ENCODE measurements around the gene PLEKHA8.

PLEKHA8 gene, protein sequence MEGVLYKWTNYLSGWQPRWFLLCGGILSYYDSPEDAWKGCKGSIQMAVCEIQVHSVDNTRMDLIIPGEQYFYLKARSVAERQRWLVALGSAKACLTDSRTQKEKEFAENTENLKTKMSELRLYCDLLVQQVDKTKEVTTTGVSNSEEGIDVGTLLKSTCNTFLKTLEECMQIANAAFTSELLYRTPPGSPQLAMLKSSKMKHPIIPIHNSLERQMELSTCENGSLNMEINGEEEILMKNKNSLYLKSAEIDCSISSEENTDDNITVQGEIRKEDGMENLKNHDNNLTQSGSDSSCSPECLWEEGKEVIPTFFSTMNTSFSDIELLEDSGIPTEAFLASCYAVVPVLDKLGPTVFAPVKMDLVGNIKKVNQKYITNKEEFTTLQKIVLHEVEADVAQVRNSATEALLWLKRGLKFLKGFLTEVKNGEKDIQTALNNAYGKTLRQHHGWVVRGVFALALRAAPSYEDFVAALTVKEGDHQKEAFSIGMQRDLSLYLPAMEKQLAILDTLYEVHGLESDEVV

DNA sequence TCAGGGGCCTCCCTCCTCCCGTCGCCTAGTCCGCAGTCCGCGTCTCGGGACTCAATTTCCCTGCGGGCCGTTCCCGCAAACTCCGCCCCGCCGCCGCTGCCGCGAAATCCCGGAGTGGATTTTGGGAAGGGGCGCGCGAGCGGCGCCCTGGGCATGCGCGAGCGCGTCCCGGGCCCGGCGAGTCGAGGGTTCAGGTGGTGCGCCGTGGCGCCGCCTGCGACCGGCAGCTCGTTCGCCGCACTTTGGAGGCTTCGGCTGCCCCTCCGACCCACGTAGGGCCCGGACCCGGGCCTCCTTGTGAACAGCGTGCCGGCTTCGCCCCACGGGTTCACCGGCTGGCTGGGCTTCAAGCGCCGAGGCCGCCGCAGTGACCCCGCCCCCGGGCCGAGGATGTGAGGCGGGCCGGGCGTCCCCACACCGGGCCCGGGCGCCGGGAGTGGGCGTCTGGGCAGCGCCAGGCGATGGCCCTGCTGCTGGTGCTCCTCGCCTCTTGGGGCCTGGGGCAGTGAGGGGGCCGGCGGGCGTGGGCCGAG lies at the start of gene PLEKHA8:
PLEKHA8 (plus strand) TSS at position 197 of the 533 bp plus-strand sequence. CDS start 351 bp downstream, outside the sequence.
- no peaks in the 10 kb centered on the region for H3K27me3 Mint-ChIP-seq
- peak within 1 kb of the TSS; percentile 78 for H3K27ac Mint-ChIP-seq
- peaks cover 31% of the 10 kb centered on the region for H3K4me1 Mint-ChIP-seq
- H3K9me3 Mint-ChIP-seq = no peaks in the 10 kb centered on the region
- peaks cover 1% of the 10 kb centered on the region for H3K36me3 Mint-ChIP-seq (ENCODE audit: low read depth)
- no peak within 1 kb of the TSS for H3K4me3 Mint-ChIP-seq
- DNase-seq (peak; percentile 93), ATAC-seq (peak; percentile 60)

- DNase-seq (no peak), ATAC-seq (no peak)
- no peaks in the 10 kb centered on the region for H3K9me3 Mint-ChIP-seq
- no peak overlapping the region for H3K27ac Mint-ChIP-seq
- no peak overlapping the region for H3K4me3 Mint-ChIP-seq
- H3K4me1 Mint-ChIP-seq = peaks cover 2% of the 10 kb centered on the region
- no peaks in the 10 kb centered on the region for H3K36me3 Mint-ChIP-seq (ENCODE audit: low read depth)
- H3K27me3 Mint-ChIP-seq = peaks cover 3% of the 10 kb centered on the region
Measured at GRCh38 chr7:29980151-29980550, 48.1 kb upstream of the PLEKHA8 start.

- Mint-ChIP-seq H3K36me3 (ENCODE audit: low read depth) (peaks cover 2% of the 10 kb centered on the region), H3K4me1 (peaks cover 28% of the 10 kb centered on the region), H3K27me3 (peaks cover 41% of the 10 kb centered on the region), H3K4me3 (no peak overlapping the region), H3K27ac (no peak overlapping the region), H3K9me3 (no peaks in the 10 kb centered on the region)
- ATAC-seq (peak; percentile 29), DNase-seq (no peak)
Measured at GRCh38 chr7:29987083-29987482, 41.1 kb upstream of the PLEKHA8 start.

DNA sequence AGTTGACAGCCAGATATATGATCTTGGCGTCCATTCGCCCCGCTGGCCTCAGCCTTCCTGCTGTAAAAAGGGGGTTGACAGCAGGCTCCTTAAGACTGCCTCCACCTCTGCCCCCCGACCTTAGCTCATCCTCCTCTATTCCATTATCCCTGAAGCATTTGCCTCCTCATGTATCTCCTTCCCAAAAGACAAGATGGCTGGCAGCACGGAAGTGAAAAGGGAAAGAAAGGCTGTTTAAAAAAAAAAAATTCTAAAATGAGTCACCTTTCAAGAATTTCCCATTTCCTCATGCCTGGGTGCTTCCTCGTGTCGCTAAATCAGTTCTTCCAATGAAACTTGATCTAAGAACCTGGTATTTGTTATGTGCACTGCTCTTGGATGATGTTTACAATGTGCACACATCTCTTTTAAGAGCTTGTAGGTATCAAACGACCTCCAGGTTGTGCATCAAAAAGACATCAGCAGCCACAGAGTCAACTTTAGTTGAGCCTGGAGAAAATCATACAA lies 40.3 kb upstream of the PLEKHA8 start:
- peaks cover 44% of the 10 kb centered on the region for H3K27me3 Mint-ChIP-seq
- H3K36me3 Mint-ChIP-seq (ENCODE audit: low read depth) = peaks cover 2% of the 10 kb centered on the region
- ATAC-seq (no peak), DNase-seq (no peak)
- peak overlapping the region; percentile 78 for H3K27ac Mint-ChIP-seq
- peaks cover 28% of the 10 kb centered on the region for H3K4me1 Mint-ChIP-seq
- H3K9me3 Mint-ChIP-seq = peaks cover 5% of the 10 kb centered on the region
- H3K4me3 Mint-ChIP-seq = peak overlapping the region; percentile 78

GRCh38 chr7:29988424-29989256 lies 39.6 kb upstream of the PLEKHA8 start:
- peak; percentile 31 for DNase-seq
- Mint-ChIP-seq H3K27ac (peak overlapping the region; percentile 78), H3K4me1 (peaks cover 27% of the 10 kb centered on the region)

GRCh38 chr7:29989257-29989995 lies 38.8 kb upstream of the PLEKHA8 start, which contains the start of gene SCRN1:
Gene SCRN1, minus strand, starts transcription at chr7:29989801. Its CDS starts 20,734 bp downstream, at chr7:29969067.
- ATAC-seq (peak; percentile 42), DNase-seq (peak; percentile 35)
- Mint-ChIP-seq H3K4me1 (peaks cover 26% of the 10 kb centered on the region), H3K9me3 (peaks cover 10% of the 10 kb centered on the region), H3K36me3 (ENCODE audit: low read depth) (peaks cover 2% of the 10 kb centered on the region), H3K4me3 (peak within 1 kb of the TSS; percentile 78), H3K27ac (peak within 1 kb of the TSS; percentile 78), H3K27me3 (peaks cover 43% of the 10 kb centered on the region)

More at GRCh38 chr7:29988424-29989256, 39.6 kb upstream of the PLEKHA8 start:
- ATAC-seq = peak; percentile 31
- Mint-ChIP-seq H3K36me3 (ENCODE audit: low read depth) (peaks cover 2% of the 10 kb centered on the region), H3K27me3 (peaks cover 42% of the 10 kb centered on the region), H3K9me3 (peaks cover 6% of the 10 kb centered on the region), H3K4me3 (peak overlapping the region; percentile 78)

- DNase-seq = no peak
- Mint-ChIP-seq H3K9me3 (peaks cover 10% of the 10 kb centered on the region), H3K27ac (no peak overlapping the region), H3K27me3 (peaks cover 42% of the 10 kb centered on the region), H3K4me1 (peaks cover 22% of the 10 kb centered on the region), H3K36me3 (ENCODE audit: low read depth) (peaks cover 2% of the 10 kb centered on the region), H3K4me3 (peak overlapping the region; percentile 24)
- no peak for ATAC-seq
Measured at GRCh38 chr7:29990931-29991330, 37.3 kb upstream of the PLEKHA8 start.

GRCh38 chr7:29991937-29992336 lies 36.3 kb upstream of the PLEKHA8 start:
- Mint-ChIP-seq H3K27me3 (peaks cover 45% of the 10 kb centered on the region), H3K9me3 (peaks cover 21% of the 10 kb centered on the region), H3K4me1 (peaks cover 21% of the 10 kb centered on the region), H3K4me3 (no peak overlapping the region), H3K27ac (no peak overlapping the region), H3K36me3 (ENCODE audit: low read depth) (peaks cover 3% of the 10 kb centered on the region)
- ATAC-seq = no peak
- DNase-seq = no peak

DNA sequence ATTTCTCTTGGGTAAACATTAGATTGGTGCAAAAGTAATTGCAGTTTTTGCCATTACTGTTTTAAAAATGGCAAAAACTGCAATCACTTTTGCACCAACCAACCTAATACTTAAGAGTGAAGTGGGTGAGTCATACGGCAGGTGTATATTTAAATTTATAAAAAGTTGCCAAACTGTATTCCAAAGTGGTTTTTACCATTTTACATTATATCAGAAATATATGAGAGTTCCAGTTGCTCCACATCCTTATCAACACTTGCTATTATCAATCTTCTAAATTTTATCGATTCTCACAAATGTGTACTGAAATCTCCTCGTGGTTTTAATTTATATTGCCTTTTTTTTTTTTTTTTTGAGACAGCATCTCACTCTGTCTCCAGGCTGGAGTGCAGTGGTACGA lies 35.1 kb upstream of the PLEKHA8 start:
- no peak overlapping the region for H3K4me3 Mint-ChIP-seq
- H3K27ac Mint-ChIP-seq = no peak overlapping the region
- peaks cover 41% of the 10 kb centered on the region for H3K27me3 Mint-ChIP-seq
- ATAC-seq (no peak), DNase-seq (no peak)
- H3K4me1 Mint-ChIP-seq = peaks cover 11% of the 10 kb centered on the region
- peaks cover 3% of the 10 kb centered on the region for H3K36me3 Mint-ChIP-seq (ENCODE audit: low read depth)
- peaks cover 26% of the 10 kb centered on the region for H3K9me3 Mint-ChIP-seq

DNA sequence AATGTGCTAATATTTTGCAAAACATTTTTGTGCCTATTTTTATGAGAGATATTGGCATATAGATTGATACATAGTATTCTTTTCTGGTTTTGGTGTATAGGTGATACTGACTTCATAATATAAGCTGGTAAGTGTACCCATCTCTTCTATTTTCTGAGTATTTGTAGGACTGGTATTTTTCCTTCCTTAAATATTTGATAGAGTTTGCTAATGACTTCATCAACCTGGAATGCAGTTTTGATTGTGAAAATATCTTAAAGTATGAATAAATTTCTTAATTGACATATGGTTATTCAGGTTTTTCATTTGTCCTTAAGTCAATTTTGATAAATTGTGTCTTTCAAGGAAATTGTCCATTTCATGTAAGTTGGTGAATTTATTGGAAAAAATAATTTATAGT lies 32.6 kb upstream of the PLEKHA8 start:
- Mint-ChIP-seq H3K4me1 (no peaks in the 10 kb centered on the region), H3K27ac (no peak overlapping the region), H3K4me3 (no peak overlapping the region), H3K27me3 (peaks cover 33% of the 10 kb centered on the region), H3K9me3 (peaks cover 26% of the 10 kb centered on the region), H3K36me3 (ENCODE audit: low read depth) (peaks cover 3% of the 10 kb centered on the region)
- DNase-seq (no peak), ATAC-seq (no peak)

DNA sequence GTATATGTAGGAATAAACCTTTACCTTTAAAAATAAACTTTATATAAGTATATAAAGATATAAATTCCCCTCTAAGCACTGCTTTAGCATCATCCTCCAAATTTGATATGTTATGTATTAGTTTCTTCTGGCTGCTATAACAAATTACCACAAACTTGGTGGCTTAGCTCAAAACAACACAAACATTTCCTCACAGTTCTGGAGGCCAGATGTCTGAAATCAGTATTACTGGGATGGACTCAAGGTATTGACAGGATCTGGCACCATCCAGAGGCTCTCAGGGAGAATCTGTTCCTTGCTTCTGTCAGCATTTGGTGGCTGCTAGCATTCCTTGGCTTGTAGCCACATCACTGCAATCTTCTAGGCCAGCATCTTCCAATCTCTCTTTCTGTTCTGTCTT lies 31.9 kb upstream of the PLEKHA8 start:
- H3K27ac Mint-ChIP-seq = no peak overlapping the region
- no peak for DNase-seq
- ATAC-seq = no peak
- no peak overlapping the region for H3K4me3 Mint-ChIP-seq
- H3K36me3 Mint-ChIP-seq (ENCODE audit: low read depth) = peaks cover 3% of the 10 kb centered on the region
- H3K4me1 Mint-ChIP-seq = no peaks in the 10 kb centered on the region
- peaks cover 32% of the 10 kb centered on the region for H3K27me3 Mint-ChIP-seq
- H3K9me3 Mint-ChIP-seq = peaks cover 26% of the 10 kb centered on the region

GRCh38 chr7:29998489-29998888 lies 29.7 kb upstream of the PLEKHA8 start:
- Mint-ChIP-seq H3K4me1 (no peaks in the 10 kb centered on the region), H3K27me3 (peaks cover 22% of the 10 kb centered on the region)

GRCh38 chr7:30001998-30002397 lies 26.2 kb upstream of the PLEKHA8 start:
- H3K9me3 Mint-ChIP-seq = peaks cover 5% of the 10 kb centered on the region
- H3K36me3 Mint-ChIP-seq (ENCODE audit: low read depth) = peaks cover 1% of the 10 kb centered on the region

More at GRCh38 chr7:29998489-29998888, 29.7 kb upstream of the PLEKHA8 start:
- no peak for ATAC-seq
- Mint-ChIP-seq H3K27ac (no peak overlapping the region), H3K9me3 (peaks cover 20% of the 10 kb centered on the region), H3K4me3 (no peak overlapping the region), H3K36me3 (ENCODE audit: low read depth) (peaks cover 3% of the 10 kb centered on the region)
- DNase-seq = no peak

More at GRCh38 chr7:30001998-30002397, 26.2 kb upstream of the PLEKHA8 start:
- no peak for ATAC-seq
- no peak overlapping the region for H3K4me3 Mint-ChIP-seq
- no peak overlapping the region for H3K27ac Mint-ChIP-seq
- H3K27me3 Mint-ChIP-seq = peaks cover 16% of the 10 kb centered on the region
- H3K4me1 Mint-ChIP-seq = no peaks in the 10 kb centered on the region
- no peak for DNase-seq

Data from activated naive CD8-positive, alpha-beta T cell treated with anti-CD3 and anti-CD28 coated beads, Interleukin-2, amount 50 U/mL, for 24 hours (primary cell).